SH-SY5Y (cell line): Measurements from ENCODE around the gene PPARG.

Experiments
- GATA2 ChIP-seq: IDR thresholded peaks from 2 replicates; pipeline ENCODE4 v1.6.1; 2011; ENCODE audit warnings: mild to moderate bottlenecking, low read depth, low read length
- GATA3 ChIP-seq: IDR thresholded peaks from 2 replicates; pipeline ENCODE4 v1.6.1; 2011; ENCODE audit warnings: low read depth, mild to moderate bottlenecking, low read length, moderate library complexity

GRCh38 chr3:12309716-12310115 lies 20.8 kb downstream of the PPARG start:
- no peak for TF ChIP-seq GATA2
- TF ChIP-seq GATA3 = no peak
